Activated T-cell treated with anti-CD3 and anti-CD28 coated beads, Interleukin-2, amount 50 U/mL, for 72 hours (primary cell): ENCODE results near the gene UGT1A9. TPM values are rescaled to one million over a fixed set of nuclear protein-coding genes. Genes with fewer than 3 reads are reported as not detected.

ENCODE experiments used
- ATAC-seq, 2 donors: fragments of 150-1000 bp; cut with Tn5 transposase; replicated peaks in 1 of 2; 2 replicates each; pipeline ENCODE4 v1.10.0; 2021; ENCODE audit warnings: moderate library complexity in 2 of 2, mild to moderate bottlenecking in 1 of 2
- DNase-seq, 2 donors: peaks; one replicate each; pipeline ENCODE4 v3.0.0; 2021 to 2022; ENCODE audit warnings: mixed read lengths in 1 of 2
- H3K27ac Mint-ChIP-seq: one replicate; pipeline ENCODE4 v1.8.0; 2022; ENCODE audit warnings: mild to moderate bottlenecking, moderate library complexity, mixed read lengths
- H3K27me3 Mint-ChIP-seq: one replicate; pipeline ENCODE4 v1.8.0; 2022; ENCODE audit warnings: low read depth, mixed read lengths
- H3K36me3 Mint-ChIP-seq, 2 donors: one replicate each; pipeline ENCODE4 v1.8.0; 2022; ENCODE audit warnings: mixed read lengths in 2 of 2, mild to moderate bottlenecking in 1 of 2; ENCODE audit not compliant: insufficient read depth in 2 of 2
- H3K4me1 Mint-ChIP-seq: one replicate; pipeline ENCODE4 v1.8.0; 2022; ENCODE audit warnings: low read depth, mixed read lengths
- H3K4me3 Mint-ChIP-seq, 2 donors: one replicate each; pipeline ENCODE4 v1.8.0; 2022; ENCODE audit warnings: mild to moderate bottlenecking in 2 of 2, mixed read lengths in 2 of 2, moderate library complexity in 2 of 2
- H3K9me3 Mint-ChIP-seq, 2 donors: one replicate each; pipeline ENCODE4 v1.8.0; 2022; ENCODE audit warnings: mixed read lengths in 2 of 2
- total RNA-seq, 2 donors: library from RNA; stranded (reverse); gene quantifications; one replicate each; pipeline ENCODE4 v1.2.3, GENCODE V29; 2022

The UGT1A9 gene
- total RNA-seq, 2 donors from 2014 or later, result not detected

GRCh38 chr2:233764264-233764663 lies 92.6 kb downstream of the UGT1A9 start:
- Mint-ChIP-seq H3K27ac (no peak overlapping the region), H3K9me3 (no peaks in the 10 kb centered on the region), H3K27me3 (peaks cover 27% of the 10 kb centered on the region), H3K4me1 (no peaks in the 10 kb centered on the region), H3K4me3 (no peak overlapping the region), H3K36me3 (no peaks in the 10 kb centered on the region)
- DNase-seq (no peak), ATAC-seq (no peak)

DNA sequence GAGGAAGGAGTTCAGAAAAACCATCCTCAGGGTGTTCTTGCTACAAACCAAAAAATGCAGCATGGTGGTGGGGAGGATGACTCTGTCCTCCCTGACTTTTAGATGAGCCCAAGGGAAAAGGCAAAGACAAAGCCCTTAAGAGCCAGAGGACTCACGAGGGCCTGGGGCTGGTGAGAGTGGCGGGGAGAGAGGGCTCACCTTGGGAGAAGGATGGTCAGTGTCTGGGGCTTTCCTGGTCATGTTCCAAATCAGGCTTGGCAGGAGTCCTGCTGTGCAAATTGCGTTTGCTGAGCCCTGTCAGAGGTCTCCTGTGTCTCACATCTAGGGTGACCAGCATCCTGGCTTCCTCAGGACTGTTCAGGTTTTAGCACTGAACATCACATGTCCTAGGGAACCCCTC lies 93.1 kb downstream of the UGT1A9 start:
- Mint-ChIP-seq H3K36me3 (no peaks in the 10 kb centered on the region), H3K27me3 (peaks cover 30% of the 10 kb centered on the region), H3K9me3 (no peaks in the 10 kb centered on the region), H3K4me3 (no peak overlapping the region), H3K27ac (no peak overlapping the region), H3K4me1 (no peaks in the 10 kb centered on the region)
- ATAC-seq, result no peak
- no peak for DNase-seq

DNA sequence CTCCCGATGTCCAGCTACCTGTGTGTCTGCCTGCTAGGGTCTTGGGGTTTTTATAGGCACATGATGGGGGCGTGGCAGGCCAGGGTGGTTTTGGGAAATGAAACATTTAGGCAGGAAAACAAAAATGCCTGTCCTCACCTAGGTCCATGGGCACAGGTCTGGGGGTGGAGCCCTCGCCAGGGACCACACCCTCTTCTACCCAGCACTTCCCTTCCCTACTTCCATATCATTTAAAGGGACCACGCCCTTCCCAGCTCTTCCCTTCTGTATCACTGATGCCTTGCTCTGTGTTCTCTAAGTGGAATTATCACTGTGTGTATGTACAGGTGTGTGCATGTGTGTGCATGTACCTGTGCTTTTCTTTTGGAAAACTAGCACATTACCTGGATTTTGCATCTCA lies 94.7 kb downstream of the UGT1A9 start:
- H3K27ac Mint-ChIP-seq, result no peak overlapping the region

DNA sequence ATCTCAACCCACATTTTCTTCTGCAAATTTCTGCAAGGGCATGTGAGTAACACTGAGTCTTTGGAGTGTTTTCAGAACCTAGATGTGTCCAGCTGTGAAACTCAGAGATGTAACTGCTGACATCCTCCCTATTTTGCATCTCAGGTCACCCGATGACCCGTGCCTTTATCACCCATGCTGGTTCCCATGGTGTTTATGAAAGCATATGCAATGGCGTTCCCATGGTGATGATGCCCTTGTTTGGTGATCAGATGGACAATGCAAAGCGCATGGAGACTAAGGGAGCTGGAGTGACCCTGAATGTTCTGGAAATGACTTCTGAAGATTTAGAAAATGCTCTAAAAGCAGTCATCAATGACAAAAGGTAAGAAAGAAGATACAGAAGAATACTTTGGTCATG lies 96.4 kb downstream of the UGT1A9 start:
- no peak overlapping the region for H3K4me3 Mint-ChIP-seq
- peaks cover 30% of the 10 kb centered on the region for H3K27me3 Mint-ChIP-seq
- ATAC-seq, result no peak

More for the DNA sequence above, 94.7 kb downstream of the UGT1A9 start:
- Mint-ChIP-seq H3K27me3 (peaks cover 30% of the 10 kb centered on the region), H3K4me3 (no peak overlapping the region), H3K4me1 (no peaks in the 10 kb centered on the region), H3K36me3 (no peaks in the 10 kb centered on the region), H3K9me3 (no peaks in the 10 kb centered on the region)
- ATAC-seq (no peak), DNase-seq (no peak)

GRCh38 chr2:233769260-233769659 lies 97.6 kb downstream of the UGT1A9 start:
- peaks cover 18% of the 10 kb centered on the region for H3K27me3 Mint-ChIP-seq
- H3K9me3 Mint-ChIP-seq, result no peaks in the 10 kb centered on the region
- ATAC-seq, result no peak
- H3K36me3 Mint-ChIP-seq, result no peaks in the 10 kb centered on the region
- H3K4me3 Mint-ChIP-seq, result no peak overlapping the region
- no peak for DNase-seq
- H3K4me1 Mint-ChIP-seq, result no peaks in the 10 kb centered on the region
- no peak overlapping the region for H3K27ac Mint-ChIP-seq

More for the DNA sequence above, 96.4 kb downstream of the UGT1A9 start:
- no peaks in the 10 kb centered on the region for H3K4me1 Mint-ChIP-seq
- no peak for DNase-seq
- H3K9me3 Mint-ChIP-seq, result no peaks in the 10 kb centered on the region
- no peak overlapping the region for H3K27ac Mint-ChIP-seq
- no peaks in the 10 kb centered on the region for H3K36me3 Mint-ChIP-seq

- H3K27me3 Mint-ChIP-seq, result peaks cover 6% of the 10 kb centered on the region
- no peak overlapping the region for H3K27ac Mint-ChIP-seq
- H3K36me3 Mint-ChIP-seq, result peaks cover 2 to 4% of the 10 kb centered on the region in 2 donors
- H3K4me1 Mint-ChIP-seq, result no peaks in the 10 kb centered on the region
- DNase-seq (no peak), ATAC-seq (no peak)
- H3K4me3 Mint-ChIP-seq, result no peak overlapping the region
- peaks cover 5 to 7% of the 10 kb centered on the region in 2 donors for H3K9me3 Mint-ChIP-seq
Measured at GRCh38 chr2:233772153-233772552, 100.5 kb downstream of the UGT1A9 start.

- no peak overlapping the region for H3K4me3 Mint-ChIP-seq
- no peaks in the 10 kb centered on the region for H3K4me1 Mint-ChIP-seq
- ATAC-seq (no peak), DNase-seq (no peak)
- no peak overlapping the region for H3K27ac Mint-ChIP-seq
- peaks cover 7 to 8% of the 10 kb centered on the region in 2 donors for H3K9me3 Mint-ChIP-seq
- peaks cover 2 to 4% of the 10 kb centered on the region in 2 donors for H3K36me3 Mint-ChIP-seq
- peaks cover 6% of the 10 kb centered on the region for H3K27me3 Mint-ChIP-seq
Measured at GRCh38 chr2:233772583-233772982, 100.9 kb downstream of the UGT1A9 start.

GRCh38 chr2:233773854-233774253 lies 102.2 kb downstream of the UGT1A9 start:
- H3K4me1 Mint-ChIP-seq, result no peaks in the 10 kb centered on the region

GRCh38 chr2:233775414-233775813 lies 103.7 kb downstream of the UGT1A9 start:
- H3K4me1 Mint-ChIP-seq, result no peaks in the 10 kb centered on the region
- ATAC-seq, result no peak
- DNase-seq, result no peak
- H3K36me3 Mint-ChIP-seq, result peaks cover 2 to 4% of the 10 kb centered on the region in 2 donors
- no peak overlapping the region for H3K4me3 Mint-ChIP-seq
- H3K27me3 Mint-ChIP-seq, result no peaks in the 10 kb centered on the region
- peaks cover 7 to 10% of the 10 kb centered on the region in 2 donors for H3K9me3 Mint-ChIP-seq
- H3K27ac Mint-ChIP-seq, result no peak overlapping the region

More at GRCh38 chr2:233773854-233774253, 102.2 kb downstream of the UGT1A9 start:
- peaks cover 6% of the 10 kb centered on the region for H3K27me3 Mint-ChIP-seq
- DNase-seq, result no peak
- peaks cover 7 to 8% of the 10 kb centered on the region in 2 donors for H3K9me3 Mint-ChIP-seq
- peaks cover 2 to 4% of the 10 kb centered on the region in 2 donors for H3K36me3 Mint-ChIP-seq
- ATAC-seq, result no peak
- H3K4me3 Mint-ChIP-seq, result no peak overlapping the region
- H3K27ac Mint-ChIP-seq, result no peak overlapping the region

GRCh38 chr2:233778030-233778429 lies 106.3 kb downstream of the UGT1A9 start, which contains the start of gene MROH2A:
Gene MROH2A, plus strand, starts transcription at chr2:233778330. Its CDS starts 1,029 bp downstream, at chr2:233779359.
- Mint-ChIP-seq H3K27ac (no peak within 1 kb of the TSS), H3K27me3 (peaks cover 11% of the 10 kb centered on the region), H3K4me3 (no peak within 1 kb of the TSS), H3K36me3 (peaks cover 2 to 4% of the 10 kb centered on the region in 2 donors), H3K4me1 (no peaks in the 10 kb centered on the region), H3K9me3 (peaks cover 7 to 10% of the 10 kb centered on the region in 2 donors)
- ATAC-seq (no peak), DNase-seq (no peak)

GRCh38 chr2:233779722-233780121 lies 108.0 kb downstream of the UGT1A9 start:
- ATAC-seq (no peak), DNase-seq (no peak)
- Mint-ChIP-seq H3K27ac (no peak overlapping the region), H3K4me1 (no peaks in the 10 kb centered on the region), H3K36me3 (peaks cover 2 to 4% of the 10 kb centered on the region in 2 donors), H3K4me3 (no peak overlapping the region), H3K27me3 (peaks cover 13% of the 10 kb centered on the region), H3K9me3 (peaks cover 7 to 10% of the 10 kb centered on the region in 2 donors)

DNA sequence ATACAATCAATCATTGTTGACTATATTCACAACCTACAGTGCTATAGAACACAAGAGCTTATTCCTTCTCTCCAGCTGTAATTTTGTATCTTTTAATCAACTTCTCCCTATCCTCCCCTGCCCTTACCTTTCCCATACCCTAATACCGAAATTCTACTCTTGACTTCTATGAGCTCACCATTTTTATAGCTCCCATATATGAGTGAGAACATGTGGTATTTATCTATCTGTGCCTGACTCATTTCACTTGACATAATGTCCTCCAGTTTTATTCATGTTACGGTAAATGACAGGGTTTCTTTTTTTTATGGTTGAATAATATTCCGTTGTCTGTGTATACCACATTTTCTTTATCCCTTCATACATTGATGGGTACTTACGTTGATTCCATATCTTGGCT lies 109.1 kb downstream of the UGT1A9 start:
- Mint-ChIP-seq H3K4me1 (no peaks in the 10 kb centered on the region), H3K9me3 (peaks cover 5 to 10% of the 10 kb centered on the region in 2 donors), H3K4me3 (no peak overlapping the region), H3K27ac (no peak overlapping the region), H3K27me3 (peaks cover 13% of the 10 kb centered on the region), H3K36me3 (peaks cover 2 to 4% of the 10 kb centered on the region in 2 donors)
- no peak for ATAC-seq
- no peak for DNase-seq

- Mint-ChIP-seq H3K27ac (no peak overlapping the region), H3K27me3 (no peaks in the 10 kb centered on the region), H3K9me3 (peaks cover 3 to 5% of the 10 kb centered on the region in 2 donors), H3K4me3 (no peak overlapping the region), H3K36me3 (no peaks in the 10 kb centered on the region), H3K4me1 (no peaks in the 10 kb centered on the region)
- DNase-seq (no peak), ATAC-seq (no peak)
Measured at GRCh38 chr2:233789554-233789953, 117.9 kb downstream of the UGT1A9 start.

- H3K27me3 Mint-ChIP-seq, result no peaks in the 10 kb centered on the region
- ATAC-seq, result no peak
- H3K36me3 Mint-ChIP-seq, result no peaks in the 10 kb centered on the region
- no peak for DNase-seq
- no peak overlapping the region for H3K27ac Mint-ChIP-seq
- H3K4me3 Mint-ChIP-seq, result no peak overlapping the region
- peaks cover under 1 to 2% of the 10 kb centered on the region in 2 donors for H3K9me3 Mint-ChIP-seq
- no peaks in the 10 kb centered on the region for H3K4me1 Mint-ChIP-seq
Measured at GRCh38 chr2:233791151-233791882, 119.6 kb downstream of the UGT1A9 start.
